Fibroblast of lung (primary cell): ENCODE results near the gene ELOVL4. TPM values are rescaled to one million over a fixed set of nuclear protein-coding genes. Genes with fewer than 3 reads are reported as not detected.

ENCODE experiments used
- DNase-seq, 2 donors: peaks; one replicate each; pipeline versions ENCODE4 v3.0.0 to v3.0.0-alpha.2; 2010; ENCODE audit warnings: low read depth in 2 of 2
- H2AFZ ChIP-seq: 2 replicates; pipeline ENCODE4 v1.5.1; 2012; ENCODE audit warnings: low read length, control low read depth, inconsistent platforms
- H3K27ac ChIP-seq: 2 replicates; pipeline ENCODE4 v1.5.1; 2011; ENCODE audit warnings: low read length, control low read depth; ENCODE audit not compliant: insufficient read depth
- H3K27me3 ChIP-seq: 2 replicates; pipeline ENCODE4 v1.5.1; 2011; ENCODE audit warnings: mild to moderate bottlenecking, low read length; ENCODE audit not compliant: control insufficient read depth, insufficient read depth
- H3K36me3 ChIP-seq: 2 replicates; pipeline ENCODE4 v1.5.1; 2011; ENCODE audit warnings: low read length; ENCODE audit not compliant: control insufficient read depth, insufficient read depth
- H3K4me1 ChIP-seq: 2 replicates; pipeline ENCODE4 v1.5.1; 2011; ENCODE audit warnings: low read length; ENCODE audit not compliant: control insufficient read depth, insufficient read depth; ENCODE audit errors: extremely low read depth
- H3K4me2 ChIP-seq: 2 replicates; pipeline ENCODE4 v1.5.1; 2011; ENCODE audit warnings: low read length, control low read depth; ENCODE audit not compliant: insufficient read depth; ENCODE audit errors: extremely low read depth
- H3K4me3 ChIP-seq, 4 experiments: fragments of 200-600 bp in 1 of 4; sonication (generic) in 1 of 4; replicated peaks in 1 of 4; 2 replicates each; pipeline ENCODE4 v1.5.1; 2011 to 2016; ENCODE audit warnings: low read length in 4 of 4, low read depth in 3 of 4, mild to moderate bottlenecking in 3 of 4, control low read depth in 2 of 4, inconsistent platforms in 1 of 4, mixed read lengths in 1 of 4; ENCODE audit not compliant: insufficient read depth in 1 of 4; ENCODE audit errors: control extremely low read depth in 1 of 4
- H3K79me2 ChIP-seq: 2 replicates; pipeline ENCODE4 v1.5.1; 2012; ENCODE audit warnings: mild to moderate bottlenecking, low read length, inconsistent platforms; ENCODE audit not compliant: control insufficient read depth, insufficient read depth
- H3K9ac ChIP-seq: 2 replicates; pipeline ENCODE4 v1.5.1; 2011; ENCODE audit warnings: mild to moderate bottlenecking, low read length, control low read depth; ENCODE audit not compliant: insufficient read depth
- H3K9me3 ChIP-seq: 2 replicates; pipeline ENCODE4 v1.5.1; 2012; ENCODE audit warnings: low read depth, low read length; ENCODE audit not compliant: control insufficient read depth, insufficient read depth
- H4K20me1 ChIP-seq: 2 replicates; pipeline ENCODE4 v1.5.1; 2011; ENCODE audit warnings: low read length; ENCODE audit not compliant: control insufficient read depth, insufficient read depth; ENCODE audit errors: extremely low read depth
- EZH2 ChIP-seq: IDR thresholded peaks from 2 replicates; pipeline ENCODE4 v1.5.1; 2012; ENCODE audit warnings: low read length, control low read depth, mild to moderate bottlenecking; ENCODE audit errors: missing control alignments
- polyA plus RNA-seq, 2 donors: library from polyadenylated mRNA; depleted of rRNA in 1 of 2; stranded (reverse) in 1 of 2; unstranded in 1 of 2; fragments of >200 nt; gene quantifications; 2 replicates each; pipeline ENCODE4 v1.2.1, GENCODE V29; 2011 to 2012; ENCODE audit warnings: missing spikeins in 1 of 2
- total RNA-seq: library from RNA; depleted of rRNA; stranded (reverse); fragments of >200 nt; gene quantifications from 2 replicates; pipeline ENCODE4 v1.2.1, GENCODE V29; 2014
- TF ChIP-seq, protein P1 (sequence below), 2 donors: IDR thresholded peaks in 1 of 2; conservative IDR thresholded peaks in 1 of 2; 1 replicate in 1 of 2; 2 replicates in 1 of 2; pipeline ENCODE4 v1.5.1; 2011 to 2012; ENCODE audit warnings: low read length in 2 of 2, control low read depth in 1 of 2, inconsistent platforms in 1 of 2, low read depth in 1 of 2, mild to moderate bottlenecking in 1 of 2

Gene ELOVL4
- total and polyA plus RNA-seq, 2 donors (not counting 1 experiment from before 2014, with no cell fraction given), result 4.3 to 6.4 TPM

DNA sequence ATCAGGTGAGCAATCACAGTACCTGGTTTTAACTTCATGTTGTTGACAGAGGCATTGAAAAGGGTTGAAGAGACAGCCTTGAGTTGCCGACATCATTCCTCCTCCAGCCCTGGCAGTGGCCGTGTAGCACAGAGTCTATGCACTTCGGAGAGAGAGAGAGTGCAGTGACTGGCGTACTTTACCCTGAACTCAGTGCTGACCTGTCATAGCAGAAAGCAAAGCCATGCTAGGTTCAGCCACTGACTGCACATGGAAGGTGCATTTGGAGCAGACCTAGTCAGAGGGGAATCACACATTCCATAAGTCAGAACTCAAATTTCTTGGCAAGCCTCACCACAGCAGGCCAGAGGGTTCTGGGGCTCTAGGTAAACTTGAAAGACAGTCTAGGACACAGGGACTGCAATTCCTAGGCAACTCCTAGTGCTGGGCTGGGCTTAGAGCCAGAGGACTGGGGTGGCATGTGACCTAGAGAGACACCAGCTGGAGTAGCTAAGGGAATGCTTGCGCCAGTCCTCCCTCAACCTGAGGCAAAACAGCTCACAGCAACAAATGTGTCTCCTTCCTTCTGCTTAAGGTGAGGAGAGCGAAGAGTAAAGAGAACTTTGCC is 69.1 kb downstream of the ELOVL4 start:
- TF ChIP-seq, protein P1, sequence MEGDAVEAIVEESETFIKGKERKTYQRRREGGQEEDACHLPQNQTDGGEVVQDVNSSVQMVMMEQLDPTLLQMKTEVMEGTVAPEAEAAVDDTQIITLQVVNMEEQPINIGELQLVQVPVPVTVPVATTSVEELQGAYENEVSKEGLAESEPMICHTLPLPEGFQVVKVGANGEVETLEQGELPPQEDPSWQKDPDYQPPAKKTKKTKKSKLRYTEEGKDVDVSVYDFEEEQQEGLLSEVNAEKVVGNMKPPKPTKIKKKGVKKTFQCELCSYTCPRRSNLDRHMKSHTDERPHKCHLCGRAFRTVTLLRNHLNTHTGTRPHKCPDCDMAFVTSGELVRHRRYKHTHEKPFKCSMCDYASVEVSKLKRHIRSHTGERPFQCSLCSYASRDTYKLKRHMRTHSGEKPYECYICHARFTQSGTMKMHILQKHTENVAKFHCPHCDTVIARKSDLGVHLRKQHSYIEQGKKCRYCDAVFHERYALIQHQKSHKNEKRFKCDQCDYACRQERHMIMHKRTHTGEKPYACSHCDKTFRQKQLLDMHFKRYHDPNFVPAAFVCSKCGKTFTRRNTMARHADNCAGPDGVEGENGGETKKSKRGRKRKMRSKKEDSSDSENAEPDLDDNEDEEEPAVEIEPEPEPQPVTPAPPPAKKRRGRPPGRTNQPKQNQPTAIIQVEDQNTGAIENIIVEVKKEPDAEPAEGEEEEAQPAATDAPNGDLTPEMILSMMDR (conservative IDR thresholded peaks at IDR 0.05 in 1 of 2, IDR thresholded peaks at IDR 0.05 in 1 of 2; ENCODE audit: low read depth in 1 of 2, low read length in 2 of 2), result no peak
- TF ChIP-seq EZH2, result no peak
- Histone ChIP-seq H3K4me2 (no peak overlapping the region), H3K4me3 (no peak overlapping the region), H3K9ac (no peak overlapping the region), H3K79me2 (no peaks in the 10 kb centered on the region), H2AFZ (no peak overlapping the region), H3K9me3 (no peaks in the 10 kb centered on the region), H4K20me1 (no peaks in the 10 kb centered on the region), H3K4me1 (no peaks in the 10 kb centered on the region), H3K27me3 (no peaks in the 10 kb centered on the region), H3K36me3 (no peaks in the 10 kb centered on the region), H3K27ac (no peak overlapping the region)
- DNase-seq, result peak in 1 of 2 donors; percentile 2

DNA sequence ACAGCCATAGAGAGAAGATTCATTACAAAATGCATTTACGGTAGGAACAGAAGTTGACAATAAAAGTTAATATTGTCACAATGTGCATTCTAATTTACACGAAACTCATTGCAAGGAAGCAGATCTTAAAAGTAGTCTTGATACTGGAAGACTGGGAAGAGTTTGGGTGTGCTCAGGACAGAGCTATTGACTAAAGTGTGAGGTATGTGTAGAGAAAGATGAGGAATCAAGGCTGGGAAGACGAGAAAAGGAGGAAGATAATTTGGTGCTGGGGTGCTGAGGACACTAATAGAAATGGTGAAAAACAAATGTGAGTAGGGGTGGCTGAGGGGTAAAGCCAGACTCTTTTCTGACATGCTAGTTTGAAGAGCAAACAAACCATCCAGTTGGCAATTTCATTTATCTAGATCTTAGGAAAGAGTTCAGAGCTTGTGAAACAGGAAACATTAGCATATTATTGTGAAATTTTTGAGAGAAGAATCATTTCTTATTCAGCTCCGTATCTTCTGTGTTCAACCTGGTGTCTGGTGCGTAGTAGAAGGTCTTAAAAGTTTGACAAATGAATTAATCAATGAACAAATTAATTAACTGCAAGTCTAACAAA is 72.7 kb downstream of the ELOVL4 start:
- no peak overlapping the region for H3K9ac ChIP-seq
- H3K4me1 ChIP-seq, result peaks cover 2% of the 10 kb centered on the region
- no peaks in the 10 kb centered on the region for H3K27me3 ChIP-seq
- H3K9me3 ChIP-seq, result no peaks in the 10 kb centered on the region
- TF ChIP-seq EZH2, result no peak
- TF ChIP-seq, protein P1 (conservative IDR thresholded peaks at IDR 0.05 in 1 of 2, IDR thresholded peaks at IDR 0.05 in 1 of 2; ENCODE audit: low read depth in 1 of 2, low read length in 2 of 2), result no peak
- H3K79me2 ChIP-seq, result no peaks in the 10 kb centered on the region
- H3K4me3 ChIP-seq, result no peak overlapping the region
- no peaks in the 10 kb centered on the region for H3K36me3 ChIP-seq
- DNase-seq, result no peak
- no peak overlapping the region for H3K4me2 ChIP-seq
- no peaks in the 10 kb centered on the region for H4K20me1 ChIP-seq
- H3K27ac ChIP-seq, result no peak overlapping the region
- no peak overlapping the region for H2AFZ ChIP-seq

DNA sequence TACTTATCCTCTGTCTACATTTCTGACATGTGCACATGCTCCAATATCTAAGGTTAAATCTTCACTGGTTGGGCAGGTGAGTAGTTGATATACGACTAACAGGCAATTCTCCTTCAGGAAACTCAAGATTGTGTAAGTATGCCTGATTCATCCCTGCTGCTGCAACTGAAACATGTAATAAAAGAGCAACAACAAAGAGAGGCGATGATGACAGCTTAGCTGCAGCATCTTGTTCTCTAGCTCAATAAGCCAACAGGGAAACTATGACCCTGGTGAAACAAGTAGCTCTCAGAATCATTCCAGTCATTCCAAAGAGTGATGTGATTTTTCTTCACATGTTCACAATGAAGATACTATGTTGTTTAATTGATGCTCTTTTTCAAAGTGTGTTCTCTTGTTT is 74.4 kb downstream of the ELOVL4 start:
- H3K27me3 ChIP-seq, result no peaks in the 10 kb centered on the region
- H2AFZ ChIP-seq, result no peak overlapping the region
- peaks cover 2% of the 10 kb centered on the region for H3K4me1 ChIP-seq
- no peaks in the 10 kb centered on the region for H3K9me3 ChIP-seq
- H3K79me2 ChIP-seq, result no peaks in the 10 kb centered on the region
- no peak overlapping the region for H3K4me2 ChIP-seq
- no peak overlapping the region for H3K4me3 ChIP-seq
- H3K27ac ChIP-seq, result no peak overlapping the region
- no peak overlapping the region for H3K9ac ChIP-seq
- TF ChIP-seq, protein P1 (conservative IDR thresholded peaks at IDR 0.05 in 1 of 2, IDR thresholded peaks at IDR 0.05 in 1 of 2; ENCODE audit: low read depth in 1 of 2, low read length in 2 of 2), result no peak
- TF ChIP-seq EZH2, result no peak
- no peaks in the 10 kb centered on the region for H3K36me3 ChIP-seq
- no peaks in the 10 kb centered on the region for H4K20me1 ChIP-seq
- peak; percentile 22 to 42 for DNase-seq
